HG02798 (cell line): ENCODE results near the gene DROSHA.

Source experiments
- ATAC-seq: cut with Tn5 transposase; IDR thresholded peaks from one replicate; pipeline ENCODE4 v1.9.1; 2021; ENCODE audit warnings: mild to moderate bottlenecking; ENCODE audit not compliant: unreplicated experiment, poor library complexity

Gene DROSHA

DNA sequence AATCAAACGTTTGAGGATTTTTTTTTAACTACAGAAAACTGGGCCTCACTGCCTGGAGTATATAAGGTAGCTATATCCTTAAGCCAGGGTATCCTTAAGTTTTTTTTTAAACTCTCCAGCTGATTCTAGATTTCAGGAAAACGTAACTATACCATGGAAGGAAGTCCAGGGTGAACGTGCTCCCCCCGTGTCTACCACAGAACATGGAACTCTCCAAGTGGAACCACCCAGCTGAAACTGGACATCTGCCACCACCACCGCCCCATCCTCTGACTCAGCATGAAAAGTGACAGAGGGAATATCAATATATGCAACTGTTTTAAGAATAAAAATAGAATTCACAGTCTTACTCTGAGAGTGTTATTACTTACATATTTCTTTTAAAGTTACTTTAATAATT lies 61.3 kb downstream of the DROSHA start:
- ATAC-seq: no peak

GRCh38 chr5:31469886-31470285 lies 62.0 kb downstream of the DROSHA start:
- no peak for ATAC-seq

GRCh38 chr5:31469466-31469865 lies 62.4 kb downstream of the DROSHA start:
- no peak for ATAC-seq

DNA sequence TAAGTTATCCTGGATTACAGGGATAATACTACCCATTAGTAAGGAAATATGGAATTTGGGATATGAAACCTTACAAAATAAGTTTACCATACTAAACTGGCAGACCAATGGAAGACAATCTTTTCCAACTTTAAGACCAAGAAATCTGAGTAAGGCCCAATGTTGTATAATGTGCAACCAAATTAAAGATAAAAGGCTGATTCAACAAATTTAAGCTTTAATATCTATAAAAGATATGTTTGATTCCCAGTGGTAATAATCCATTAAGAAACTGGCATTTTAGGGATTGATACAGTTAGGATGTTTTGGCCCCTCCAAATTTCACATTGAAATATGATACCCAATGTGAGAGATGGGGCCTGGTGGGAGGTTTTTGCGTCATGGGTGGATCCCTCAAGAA lies 66.6 kb downstream of the DROSHA start:
- no peak for ATAC-seq

DNA sequence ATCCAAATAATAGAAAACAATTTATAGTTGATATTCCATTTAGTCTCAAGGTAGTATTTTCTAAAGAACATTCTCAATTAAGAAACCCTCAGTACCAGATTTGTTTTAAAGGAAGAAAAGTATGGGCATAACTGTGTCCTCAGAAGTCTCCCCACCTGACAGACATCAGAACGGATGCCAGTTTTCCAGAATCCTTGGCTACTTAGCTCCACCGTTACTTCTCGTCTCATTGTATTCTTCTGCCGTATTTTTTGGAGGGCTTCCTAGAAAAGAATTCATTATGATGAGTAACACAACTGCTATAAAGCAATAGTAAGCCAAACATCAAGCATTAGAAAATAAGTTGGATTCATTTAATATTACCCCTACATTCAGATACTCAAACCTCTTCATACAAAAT lies 67.8 kb downstream of the DROSHA start:
- ATAC-seq: no peak

DNA sequence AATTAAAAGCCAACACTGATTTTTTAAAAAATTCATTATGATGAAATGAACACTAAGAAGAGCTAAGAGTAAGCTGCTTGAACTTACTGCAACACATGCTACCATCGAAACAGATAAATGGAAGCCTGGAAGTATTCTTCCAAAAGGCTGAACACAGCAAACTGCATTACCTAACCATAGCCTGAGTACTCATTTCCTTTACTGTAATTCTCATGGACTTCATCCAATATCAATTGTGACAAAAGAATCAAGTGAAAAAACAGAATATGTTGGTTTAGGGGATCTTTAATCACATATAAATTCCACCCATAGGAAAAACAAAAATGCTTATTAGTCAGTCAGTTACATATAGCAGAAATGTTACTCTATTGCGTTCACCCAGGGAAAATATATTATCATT lies 68.5 kb downstream of the DROSHA start:
- no peak for ATAC-seq

DNA sequence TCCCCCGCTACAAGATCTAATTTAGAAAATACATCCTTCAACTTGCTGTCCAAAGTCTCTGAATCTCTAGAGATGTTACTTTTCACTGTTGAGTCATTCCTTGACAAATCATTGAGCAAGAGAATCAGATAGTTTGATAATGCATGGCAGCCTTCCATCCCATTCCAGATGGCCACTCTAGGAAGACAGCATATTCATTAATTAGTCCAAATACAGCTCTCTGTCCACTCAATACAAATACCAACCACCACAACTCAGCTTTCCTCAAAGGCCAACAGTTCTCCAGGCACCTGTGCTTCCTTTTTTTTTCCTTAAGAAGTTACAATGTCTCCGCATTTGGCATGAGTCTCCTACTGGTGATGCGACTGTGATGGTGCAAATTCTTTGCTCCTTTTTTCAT lies 72.3 kb downstream of the DROSHA start:
- ATAC-seq: no peak

DNA sequence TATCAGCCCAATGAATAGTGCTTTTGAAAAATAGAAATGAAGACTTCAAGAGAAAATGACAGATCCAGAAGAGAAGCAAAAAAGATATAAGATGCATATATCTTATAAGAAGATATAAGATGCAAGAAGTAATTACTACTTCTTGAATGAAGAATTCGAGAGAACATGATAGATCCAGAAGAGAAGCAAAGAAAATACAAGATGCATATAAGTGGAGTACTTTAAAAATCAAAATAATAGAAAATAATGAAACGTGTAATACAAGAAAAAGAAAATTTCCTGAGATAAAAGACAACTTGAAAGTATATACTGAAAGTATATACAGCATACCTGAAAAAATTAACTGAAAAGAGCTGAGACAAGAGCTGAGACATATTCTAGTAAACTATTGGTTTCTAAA lies 76.7 kb downstream of the DROSHA start:
- no peak for ATAC-seq

DNA sequence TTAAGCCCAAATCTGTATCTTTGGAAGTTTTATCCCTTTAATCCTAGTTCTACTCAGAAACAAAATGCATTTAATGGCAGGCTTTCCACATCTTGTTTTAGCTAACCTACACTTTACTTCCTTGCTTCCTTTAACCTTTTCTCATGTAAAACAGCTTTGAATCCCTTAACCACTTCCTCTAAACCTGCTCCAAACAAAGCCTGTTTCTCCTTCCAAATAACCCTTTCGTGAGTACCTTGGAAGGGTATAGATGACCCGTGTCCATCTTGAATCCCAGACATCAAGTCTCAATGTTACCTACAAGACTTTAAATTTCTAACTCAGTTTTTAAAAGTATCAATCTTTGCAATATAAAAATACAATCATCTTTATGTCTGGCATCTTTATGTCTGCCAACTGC lies 78.4 kb downstream of the DROSHA start:
- no peak for ATAC-seq

DNA sequence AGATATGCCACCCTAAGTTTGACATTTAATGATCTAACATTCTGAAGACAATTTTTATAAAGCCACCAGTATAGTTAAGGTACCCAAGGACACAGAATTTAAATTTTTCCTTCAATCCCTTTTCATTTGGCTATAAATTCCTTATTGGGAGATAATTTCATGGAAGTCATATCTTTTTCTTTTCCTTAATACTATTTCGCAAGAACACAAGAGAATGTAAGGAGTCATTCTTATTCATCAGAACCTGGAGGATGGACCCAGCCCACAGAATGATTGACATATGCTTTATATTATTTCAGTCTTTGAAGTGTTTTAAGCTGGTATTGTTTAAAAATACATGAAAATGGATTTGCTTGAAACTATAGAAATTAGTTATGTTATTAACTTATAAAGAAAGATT lies 79.6 kb downstream of the DROSHA start:
- ATAC-seq: no peak

GRCh38 chr5:31449962-31450361 lies 81.9 kb downstream of the DROSHA start:
- no peak for ATAC-seq

GRCh38 chr5:31449174-31449573 lies 82.7 kb downstream of the DROSHA start:
- ATAC-seq: no peak

GRCh38 chr5:31445041-31445600 lies 86.8 kb downstream of the DROSHA start:
- ATAC-seq: no peak

- ATAC-seq: no peak
Measured at GRCh38 chr5:31443572-31443971, 88.3 kb downstream of the DROSHA start.

DNA sequence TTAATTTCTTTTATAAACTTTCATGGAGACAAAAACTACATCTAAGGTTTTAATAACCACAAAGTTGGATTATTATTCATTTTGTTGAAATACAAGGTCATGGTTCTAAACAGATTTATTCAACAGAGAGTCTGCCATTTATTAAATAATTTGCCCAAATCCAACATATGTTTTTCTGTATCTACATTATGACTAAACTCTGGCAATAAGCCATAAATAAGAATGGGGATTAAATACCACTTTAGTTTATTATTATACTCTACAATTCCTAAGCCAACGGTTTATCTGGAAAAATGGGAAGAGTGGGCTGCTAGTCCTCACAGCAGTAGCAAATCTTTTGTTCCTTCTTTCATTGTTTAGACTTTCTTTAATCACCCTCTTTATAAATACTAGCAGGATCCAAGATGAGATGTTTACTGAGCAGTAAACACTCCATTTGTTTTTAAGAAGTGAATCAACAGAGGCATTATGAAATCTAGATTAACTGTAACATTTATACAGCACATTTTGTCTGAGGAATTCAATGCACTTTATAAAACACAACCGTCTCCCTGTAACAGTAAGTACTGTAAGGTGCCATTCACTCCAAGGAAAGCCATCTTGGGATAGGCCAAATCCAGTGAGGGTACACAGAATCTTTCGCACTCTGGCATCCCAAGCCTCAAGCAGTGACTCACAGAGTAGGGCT lies 89.7 kb downstream of the DROSHA start:
- ATAC-seq: no peak

DNA sequence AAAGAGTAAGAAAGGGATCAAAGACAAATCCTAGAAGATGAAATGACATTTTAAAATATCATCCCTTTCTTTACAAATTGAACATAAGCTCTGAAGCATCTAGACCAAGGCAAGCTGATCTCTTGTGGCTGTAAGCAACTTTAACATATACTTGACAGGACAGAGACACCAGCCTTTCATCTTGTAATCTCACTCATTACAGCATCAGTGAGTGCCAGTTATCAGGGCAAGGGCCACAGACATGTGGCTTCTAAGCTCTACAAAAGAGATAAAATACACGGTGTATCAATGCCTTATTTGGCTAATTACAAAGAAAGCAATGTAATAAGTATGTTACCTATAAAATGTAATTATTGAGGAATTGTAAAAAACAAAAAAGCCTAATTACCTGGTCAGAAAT lies 95.0 kb downstream of the DROSHA start:
- ATAC-seq: no peak

DNA sequence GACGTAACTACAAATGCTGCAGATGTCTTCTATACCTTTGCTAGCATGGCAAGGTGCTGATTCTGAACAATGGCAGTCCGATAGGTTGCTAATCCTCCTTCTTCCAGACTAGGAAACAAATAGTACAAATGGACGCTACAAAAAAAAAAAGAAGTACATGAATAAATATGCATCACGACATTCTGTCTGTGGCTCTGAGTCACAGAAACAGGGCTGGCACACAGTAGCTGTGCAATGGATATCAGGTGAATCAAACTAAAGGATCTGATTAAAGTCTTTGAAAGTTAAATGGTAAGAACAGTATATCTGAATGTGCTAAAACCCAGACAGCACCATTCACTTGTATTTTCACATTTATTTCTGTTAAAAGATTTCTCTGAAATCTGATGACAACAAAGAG lies 96.2 kb downstream of the DROSHA start:
- ATAC-seq: no peak

- ATAC-seq: no peak
Measured at GRCh38 chr5:31434898-31435297, 97.0 kb downstream of the DROSHA start.

DNA sequence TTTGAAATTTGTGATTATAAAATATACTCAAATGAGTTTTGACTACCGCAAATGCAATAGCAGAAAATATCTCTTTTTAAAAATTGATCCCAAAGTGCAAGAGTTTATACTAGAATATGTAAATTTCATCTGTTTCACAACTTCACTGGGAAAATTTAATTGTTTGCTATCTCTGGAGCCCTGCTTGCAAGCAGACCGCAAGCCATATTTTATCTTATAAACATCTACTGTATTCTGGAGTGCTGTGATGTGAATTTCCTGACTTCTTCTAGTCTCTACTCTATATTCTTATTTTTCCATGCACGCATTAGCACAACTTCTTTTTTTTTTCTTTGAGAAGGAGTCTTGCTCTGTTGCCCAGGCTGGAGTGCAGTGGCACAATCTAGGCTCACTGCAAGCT lies 98.7 kb downstream of the DROSHA start:
- no peak for ATAC-seq

DNA sequence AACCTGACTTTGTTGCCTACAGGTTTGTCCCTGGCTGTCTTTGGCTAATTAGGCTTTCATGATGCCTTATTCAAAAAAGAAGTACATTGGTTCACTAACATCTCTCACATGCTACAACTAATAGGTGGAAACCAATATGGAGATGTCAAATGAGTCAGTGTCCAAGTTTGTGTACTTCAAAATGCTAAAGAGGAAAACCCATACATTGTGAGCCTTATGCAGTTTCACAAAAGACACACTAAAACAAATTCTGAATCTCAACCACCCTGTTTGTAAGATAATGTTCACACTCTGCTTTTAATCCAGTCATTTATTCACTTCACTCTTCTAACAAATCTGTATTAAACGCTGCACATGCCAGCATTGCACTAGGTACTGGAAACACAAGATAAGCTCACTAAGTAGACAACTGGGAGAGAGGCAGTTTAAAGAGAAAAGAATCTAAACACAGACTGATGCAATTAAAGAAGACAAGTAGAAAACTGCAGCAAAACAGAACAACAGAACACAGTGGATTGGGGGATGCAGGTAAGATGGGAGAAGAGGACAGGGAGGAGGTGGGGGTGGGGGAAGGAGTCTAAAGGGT lies 104.1 kb downstream of the DROSHA start:
- ATAC-seq: no peak

DNA sequence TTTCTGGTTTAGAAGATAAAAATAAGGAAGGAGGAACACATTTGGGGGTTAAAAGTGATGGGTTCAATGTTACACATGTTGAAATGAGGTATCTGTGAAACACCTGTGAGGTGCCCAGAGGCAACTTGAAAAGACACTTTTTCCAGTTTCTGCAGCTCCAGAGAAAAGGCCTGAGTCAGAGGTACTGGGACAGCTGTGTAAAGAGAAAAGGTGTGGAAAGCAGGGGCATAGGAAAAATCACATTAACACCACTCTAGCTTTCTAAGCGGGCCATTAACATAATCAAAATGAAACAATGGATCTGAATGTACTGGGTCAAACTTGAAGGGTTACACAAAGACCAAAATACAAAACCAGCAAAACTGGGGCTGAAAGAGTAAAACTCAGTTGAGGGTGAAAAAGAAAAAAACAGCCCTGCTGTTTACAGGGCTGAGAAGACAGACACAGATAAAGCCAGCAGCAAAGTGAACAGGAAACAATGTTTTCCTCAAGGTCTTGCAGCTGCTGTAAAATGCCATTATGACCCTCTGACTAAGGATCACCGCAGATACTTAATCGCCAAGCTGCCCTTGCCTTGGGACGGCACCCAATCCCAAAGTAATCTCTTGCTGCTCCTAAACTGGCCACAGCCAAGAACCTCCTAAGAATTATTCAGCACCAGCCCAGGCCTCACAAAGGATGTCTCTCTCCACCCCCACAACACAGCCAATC lies 104.7 kb downstream of the DROSHA start:
- no peak for ATAC-seq
